ENCODE results near the gene PLGLB1. TPM values are rescaled to one million over a fixed set of nuclear protein-coding genes. Genes with fewer than 3 reads are reported as not detected.
"Not testable (repeated sequence)": the region's sequence is repeated elsewhere in the genome, so short reads cannot be mapped to it uniquely, and the experiment has no call there.

The PLGLB1 gene
- total RNA-seq, 1 donor from 2014 or later, result 6.4 TPM

- not testable (repeated sequence) for H3K27ac Mint-ChIP-seq; H3K4me3 Mint-ChIP-seq; H3K4me1 Mint-ChIP-seq (ENCODE audit: unreplicated experiment); H3K27me3 Mint-ChIP-seq; H3K36me3 Mint-ChIP-seq; H3K9me3 Mint-ChIP-seq; DNase-seq (ENCODE audit: extremely low spot score, unreplicated experiment)
Observed at GRCh38 chr2:87021043-87021442, 601 bp downstream of the PLGLB1 start.

- DNase-seq (ENCODE audit: extremely low spot score, unreplicated experiment); H3K4me1 Mint-ChIP-seq (ENCODE audit: unreplicated experiment); H3K4me3 Mint-ChIP-seq; H3K9me3 Mint-ChIP-seq; H3K27ac Mint-ChIP-seq; H3K36me3 Mint-ChIP-seq; H3K27me3 Mint-ChIP-seq: not testable (repeated sequence)
Observed at GRCh38 chr2:87019053-87019452, 2.6 kb downstream of the PLGLB1 start.

GRCh38 chr2:87014489-87015169, 7.0 kb downstream of the PLGLB1 start:
- H3K4me1 Mint-ChIP-seq (ENCODE audit: unreplicated experiment); H3K4me3 Mint-ChIP-seq; H3K36me3 Mint-ChIP-seq; H3K27me3 Mint-ChIP-seq; H3K27ac Mint-ChIP-seq; DNase-seq (ENCODE audit: extremely low spot score, unreplicated experiment); H3K9me3 Mint-ChIP-seq: not testable (repeated sequence)

- not testable (repeated sequence) for H3K27ac Mint-ChIP-seq; H3K4me1 Mint-ChIP-seq (ENCODE audit: unreplicated experiment); H3K27me3 Mint-ChIP-seq; DNase-seq (ENCODE audit: extremely low spot score, unreplicated experiment); H3K9me3 Mint-ChIP-seq; H3K36me3 Mint-ChIP-seq; H3K4me3 Mint-ChIP-seq
Observed at GRCh38 chr2:87004398-87004797, 17.2 kb downstream of the PLGLB1 start.

Other genes with a start within 250 kb of the PLGLB1 start
- gene CD8A, start 230.9 kb downstream of the PLGLB1 start, total RNA-seq (ENCODE audit: low replicate concordance), result 0.17 and 0.34 TPM in 2 replicates
- gene CD8B, start 160.0 kb downstream of the PLGLB1 start, total RNA-seq (ENCODE audit: low replicate concordance), result 0.93 and 2.4 TPM in 2 replicates
- 1.5 and 2.3 TPM in 2 replicates for gene RGPD1, start 79.7 kb downstream of the PLGLB1 start, total RNA-seq (ENCODE audit: low replicate concordance)

All from type B pancreatic cell (in vitro differentiated cells).